Measurements from ENCODE around the gene THEM4. TPM values are rescaled to one million over a fixed set of nuclear protein-coding genes. Genes with fewer than 3 reads are reported as not detected.
"Not testable (repeated sequence)": the region's sequence is repeated elsewhere in the genome, so short reads cannot be mapped to it uniquely, and the experiment has no call there.

Gene THEM4
- total RNA-seq, 2 donors from 2014 or later = 7.3 to 11.0 TPM

GRCh38 chr1:151936653-151937052 lies 27.3 kb upstream of the THEM4 start:
- DNase-seq = no peak
- peak; percentile 38 for ATAC-seq
- intact Hi-C loops (cut with DNase I, micrococcal nuclease) = no loop called here

- ATAC-seq (peak; percentile 70), DNase-seq (no peak)
- intact Hi-C loops (cut with DNase I, micrococcal nuclease) = no loop called here
Observed at GRCh38 chr1:151935894-151936602, 26.7 kb upstream of the THEM4 start.

- intact Hi-C loops (cut with DNase I, micrococcal nuclease) = no loop called here
- ATAC-seq = peak; percentile 41
- no peak for DNase-seq
Observed at GRCh38 chr1:151935154-151935553, 25.8 kb upstream of the THEM4 start.

- DNase-seq (no peak), ATAC-seq (peak; percentile 73)
- intact Hi-C loops (cut with DNase I, micrococcal nuclease) = loop anchor here in 1 of 2 donors (5.0 kb wide), 1 partner anchor 63 kb away; no protein-coding TSS in a partner anchor
Observed at GRCh38 chr1:151934048-151934493, 24.8 kb upstream of the THEM4 start.

DNA sequence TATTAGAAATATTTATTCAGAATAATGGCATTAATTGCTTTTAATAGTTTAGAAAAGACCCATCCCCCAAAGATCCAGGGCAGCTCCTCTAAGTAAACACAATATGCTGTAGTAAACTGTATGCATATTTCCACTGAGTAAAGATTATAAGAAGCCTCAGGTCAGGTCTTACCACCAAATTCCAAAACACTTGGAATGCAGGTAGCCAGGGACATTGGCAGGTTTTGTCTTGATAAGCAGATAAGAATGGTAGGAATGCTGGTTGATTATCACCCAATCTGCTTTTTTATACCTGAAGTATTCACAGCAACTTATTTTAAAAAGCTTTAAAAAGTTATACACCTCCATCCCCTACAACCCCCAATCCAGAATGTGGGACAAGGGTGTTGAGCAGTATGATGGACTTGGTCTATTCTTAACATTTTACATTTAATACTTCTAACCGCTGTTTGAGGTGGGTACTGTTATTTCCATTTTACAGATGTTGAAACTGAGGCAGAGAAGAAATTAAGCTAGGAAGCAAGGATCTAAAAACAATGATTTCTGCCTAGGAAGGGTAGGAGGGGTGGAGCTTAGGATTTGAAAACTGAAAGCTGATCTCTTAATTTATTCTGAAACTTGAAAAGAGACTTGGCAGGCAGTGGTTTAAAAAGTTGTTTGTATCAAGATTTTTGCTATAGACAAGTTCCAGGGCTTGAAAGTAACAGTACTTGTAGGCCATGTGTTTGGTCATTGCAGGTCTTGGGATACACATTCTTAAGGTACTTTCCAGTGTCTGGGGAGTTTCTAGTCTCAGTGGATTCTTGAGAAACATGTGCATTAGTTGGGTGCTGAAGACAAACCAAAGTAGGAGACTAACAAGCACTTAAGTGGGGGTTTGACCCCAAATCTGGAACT lies 15.6 kb upstream of the THEM4 start:
- ATAC-seq = no peak
- intact Hi-C loops (cut with DNase I, micrococcal nuclease) = no loop called here
- DNase-seq = no peak

GRCh38 chr1:151923422-151923821 lies 14.1 kb upstream of the THEM4 start:
- DNase-seq = no peak
- intact Hi-C loops (cut with DNase I, micrococcal nuclease) = no loop called here
- ATAC-seq = no peak

GRCh38 chr1:151920149-151920548 lies 10.8 kb upstream of the THEM4 start:
- intact Hi-C loops (cut with DNase I, micrococcal nuclease) = no loop called here
- no peak for DNase-seq
- ATAC-seq = peak; percentile 34

GRCh38 chr1:151918819-151919610 lies 9.7 kb upstream of the THEM4 start:
- ATAC-seq = no peak
- DNase-seq = no peak
- intact Hi-C loops (cut with DNase I, micrococcal nuclease) = no loop called here

DNA sequence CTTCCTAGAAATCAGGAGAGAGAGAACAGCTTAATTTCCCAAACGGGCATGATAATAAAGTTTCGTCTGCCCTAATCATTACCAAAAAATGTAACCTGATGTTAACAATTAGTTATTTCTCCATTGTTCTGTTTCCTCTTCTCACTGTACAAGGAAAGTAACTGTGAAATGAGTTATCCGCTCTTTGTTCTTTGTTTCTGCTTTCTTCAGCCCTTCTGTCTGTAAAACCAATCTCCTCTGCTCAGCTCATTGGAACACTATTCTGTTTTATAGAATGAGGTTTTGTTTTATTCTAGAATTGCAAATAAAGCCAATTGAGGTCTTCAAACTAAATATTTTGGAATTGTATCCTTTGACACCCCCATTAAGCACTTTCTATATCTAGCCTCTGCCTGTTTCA lies 8.8 kb upstream of the THEM4 start:
- intact Hi-C loops (cut with DNase I, micrococcal nuclease) = no loop called here

GRCh38 chr1:151916726-151917370 lies 7.5 kb upstream of the THEM4 start:
- DNase-seq (no peak), ATAC-seq (no peak)
- intact Hi-C loops (cut with DNase I, micrococcal nuclease) = no loop called here

More for the DNA sequence above, 8.8 kb upstream of the THEM4 start:
- ATAC-seq = no peak
- no peak for DNase-seq

GRCh38 chr1:151915061-151915686 lies 5.9 kb upstream of the THEM4 start:
- DNase-seq = no peak
- intact Hi-C loops (cut with DNase I, micrococcal nuclease) = no loop called here
- no peak for ATAC-seq

DNA sequence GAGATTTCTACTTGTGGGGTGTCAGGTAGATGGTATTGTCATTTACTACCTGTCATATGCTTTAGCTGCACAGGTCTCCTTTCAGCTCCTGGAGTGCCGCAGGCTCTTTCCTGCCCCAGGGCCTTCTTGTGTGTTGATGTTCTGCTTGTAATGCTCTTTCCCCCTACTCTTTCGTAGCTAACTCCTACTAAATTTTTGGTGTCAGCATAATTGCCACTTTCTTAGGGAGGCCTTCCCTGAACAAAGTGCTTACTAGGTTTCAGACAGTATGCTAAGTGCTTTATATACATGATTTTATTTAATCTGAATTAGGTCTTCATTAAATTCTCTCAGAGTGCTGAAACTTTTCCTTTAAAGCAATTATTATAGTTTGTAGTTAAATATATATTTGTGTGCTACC lies 4.8 kb upstream of the THEM4 start:
- intact Hi-C loops (cut with DNase I, micrococcal nuclease) = no loop called here
- DNase-seq = no peak
- ATAC-seq = no peak

GRCh38 chr1:151912973-151913372 lies 3.7 kb upstream of the THEM4 start:
- DNase-seq (no peak), ATAC-seq (no peak)
- intact Hi-C loops (cut with DNase I, micrococcal nuclease) = no loop called here

- ATAC-seq (no peak), DNase-seq (no peak)
- intact Hi-C loops (cut with DNase I, micrococcal nuclease) = no loop called here
Observed at GRCh38 chr1:151908228-151908691, 1.1 kb downstream of the THEM4 start.

DNA sequence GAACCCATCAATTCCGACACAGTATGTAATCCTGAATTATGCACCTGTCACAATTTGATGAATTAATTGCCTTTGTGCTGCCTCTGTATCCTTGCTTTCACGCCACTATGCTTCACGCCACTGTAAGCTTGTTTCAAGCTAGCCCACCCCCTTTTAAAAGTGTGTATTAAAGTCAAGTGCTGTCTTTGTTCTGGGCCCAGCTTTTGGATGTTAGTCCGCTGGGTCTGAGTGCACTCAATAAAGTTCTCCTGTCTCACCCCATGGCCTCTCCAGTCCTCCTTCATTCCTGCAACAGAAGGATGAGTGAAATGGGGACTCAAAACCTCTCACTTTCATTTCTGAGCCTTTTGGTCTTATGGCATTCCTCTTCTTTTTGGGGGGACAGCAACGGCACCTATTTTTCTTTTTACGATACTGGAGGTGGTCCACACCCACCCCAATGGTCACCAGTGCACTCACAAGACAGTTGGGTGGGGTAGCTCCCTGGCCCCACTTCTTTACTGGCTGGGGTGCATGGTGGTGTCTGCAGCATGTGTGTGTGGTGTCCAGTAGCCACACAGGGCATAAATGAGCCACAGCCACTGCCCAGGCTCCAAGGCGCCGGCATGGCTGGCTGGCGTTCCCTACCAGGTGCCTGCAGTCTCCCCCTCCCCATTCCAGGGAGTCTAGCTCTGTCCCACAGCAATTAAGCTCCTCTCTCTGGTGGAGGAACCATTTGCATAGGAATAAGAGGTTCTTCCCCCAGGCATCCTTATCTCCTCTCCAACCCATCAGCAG lies 1.8 kb downstream of the THEM4 start:
- ATAC-seq (no peak), DNase-seq (no peak)
- intact Hi-C loops (cut with DNase I, micrococcal nuclease) = no loop called here

- intact Hi-C loops (cut with DNase I, micrococcal nuclease); ATAC-seq; DNase-seq: not testable (repeated sequence)
Observed at GRCh38 chr1:151906324-151906645, 3.0 kb downstream of the THEM4 start.

GRCh38 chr1:151905443-151906323 lies 3.6 kb downstream of the THEM4 start:
- intact Hi-C loops (cut with DNase I, micrococcal nuclease); ATAC-seq; DNase-seq: not testable (repeated sequence)

All from left colon (tissue), 2 donors.